GM21723 (cell line): Measurements from ENCODE around the gene HMGCLL1.

Source experiments
- ATAC-seq: cut with Tn5 transposase; IDR thresholded peaks from one replicate; pipeline ENCODE4 v1.9.1; 2021; ENCODE audit warnings: mild to moderate bottlenecking, moderate library complexity; ENCODE audit not compliant: unreplicated experiment

Gene HMGCLL1

DNA sequence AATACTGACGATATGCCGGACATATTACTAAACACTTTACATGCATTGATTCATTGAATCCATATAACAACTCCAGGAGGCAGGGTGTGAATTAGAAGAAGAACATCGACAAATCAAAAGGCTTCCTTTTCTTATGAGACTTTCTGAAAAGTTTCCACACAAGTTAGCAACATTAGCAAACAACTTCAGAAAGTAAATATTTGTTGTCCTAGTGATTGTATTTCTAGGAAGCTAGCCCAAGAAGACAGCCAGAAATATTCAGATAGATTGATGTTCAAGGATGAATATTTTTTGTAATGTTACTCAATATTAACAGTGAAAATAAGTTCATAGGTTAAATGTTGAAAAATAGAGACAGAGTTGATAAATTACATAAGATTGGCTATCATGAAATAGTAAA lies 131.1 kb downstream of the HMGCLL1 start:
- ATAC-seq = no peak

GRCh38 chr6:55445648-55446204 lies 133.3 kb downstream of the HMGCLL1 start:
- ATAC-seq = no peak

GRCh38 chr6:55443238-55444134 lies 135.5 kb downstream of the HMGCLL1 start:
- no peak for ATAC-seq

DNA sequence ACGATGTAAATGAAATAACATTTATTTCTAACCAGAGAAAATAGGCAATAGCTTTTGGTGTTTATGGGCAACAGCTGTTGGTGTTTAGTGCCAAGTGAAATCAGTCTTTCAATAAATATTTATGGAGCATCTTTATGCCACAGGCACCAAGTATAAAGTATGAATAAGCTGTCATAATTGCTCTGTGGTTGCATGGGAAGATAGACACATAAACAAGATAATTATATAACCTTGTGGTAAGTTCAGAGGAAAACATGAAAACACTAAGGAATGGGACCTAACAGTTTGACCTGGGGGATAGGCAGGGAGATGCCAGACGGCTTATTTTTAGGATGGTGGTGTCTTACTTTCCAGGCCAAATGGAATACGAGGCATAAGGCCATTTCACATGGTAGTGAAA lies 140.8 kb downstream of the HMGCLL1 start:
- ATAC-seq = no peak

DNA sequence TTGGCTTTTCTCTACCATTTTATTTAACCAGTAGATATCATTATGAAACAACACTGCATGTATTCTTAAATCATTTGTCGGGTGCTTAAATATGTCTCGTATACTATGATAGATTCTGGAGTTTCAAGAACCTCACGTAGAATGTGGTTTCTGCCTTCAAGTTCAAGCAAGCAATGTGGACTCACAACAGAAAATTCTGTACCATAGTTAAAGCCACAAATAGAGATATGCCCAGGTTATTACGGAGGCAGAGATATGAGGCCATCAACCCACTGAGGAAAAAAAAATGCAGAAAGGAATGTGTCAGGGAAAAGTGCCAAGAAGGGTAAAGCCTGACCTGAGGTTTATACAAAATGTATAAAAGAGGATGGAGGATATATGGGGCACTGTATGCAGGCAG lies 141.9 kb downstream of the HMGCLL1 start:
- no peak for ATAC-seq

DNA sequence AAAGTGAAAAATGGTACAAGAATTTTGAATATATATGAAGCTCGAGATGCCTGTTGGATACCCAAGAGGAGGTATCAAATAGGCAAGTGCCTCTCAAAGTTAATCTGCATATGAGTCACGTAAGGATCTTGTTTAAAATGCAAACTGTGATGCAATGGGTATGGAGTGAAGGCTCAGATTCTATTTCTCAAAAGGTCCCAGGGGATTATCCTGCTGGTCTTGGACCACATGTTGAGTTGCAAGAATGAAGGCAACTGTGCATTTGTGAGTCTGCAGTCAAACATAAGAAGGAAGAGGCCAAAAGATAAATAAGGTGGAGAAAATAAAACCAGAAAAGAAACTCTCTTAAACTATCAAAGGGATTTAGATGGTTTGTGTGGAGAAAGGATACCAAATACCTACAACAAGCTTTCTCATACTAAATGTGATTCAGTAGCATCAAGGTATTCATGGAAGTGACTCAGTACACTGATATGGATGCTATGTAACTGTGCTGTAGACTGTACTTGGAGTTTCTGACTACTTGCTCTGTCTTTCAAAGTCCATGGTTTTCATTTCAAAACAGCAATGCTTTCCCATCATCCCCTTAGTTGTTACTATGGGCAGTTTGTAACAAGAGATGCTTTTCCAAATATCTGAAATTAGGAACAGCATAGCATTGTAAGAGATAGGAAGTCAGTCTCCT lies 145.4 kb downstream of the HMGCLL1 start:
- ATAC-seq = no peak

DNA sequence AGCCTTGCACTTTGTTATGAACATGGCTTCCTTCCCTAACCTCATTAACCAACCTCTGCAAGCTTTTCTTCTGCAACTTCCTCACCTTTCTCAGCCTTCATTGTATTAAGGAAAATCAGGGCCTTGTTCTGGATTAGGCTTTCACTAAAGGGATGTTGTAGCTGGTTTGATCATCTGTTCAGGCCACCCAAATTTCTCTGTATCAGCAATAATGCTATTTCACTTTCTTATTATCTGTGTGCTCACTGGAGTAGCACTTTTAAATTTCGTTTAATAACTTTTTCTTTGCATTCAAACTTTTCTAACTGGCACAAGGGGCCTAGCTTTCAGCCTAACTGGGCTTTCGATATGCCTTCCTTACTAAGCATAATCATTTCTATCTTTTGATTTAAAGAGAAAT lies 155.1 kb downstream of the HMGCLL1 start:
- no peak for ATAC-seq

DNA sequence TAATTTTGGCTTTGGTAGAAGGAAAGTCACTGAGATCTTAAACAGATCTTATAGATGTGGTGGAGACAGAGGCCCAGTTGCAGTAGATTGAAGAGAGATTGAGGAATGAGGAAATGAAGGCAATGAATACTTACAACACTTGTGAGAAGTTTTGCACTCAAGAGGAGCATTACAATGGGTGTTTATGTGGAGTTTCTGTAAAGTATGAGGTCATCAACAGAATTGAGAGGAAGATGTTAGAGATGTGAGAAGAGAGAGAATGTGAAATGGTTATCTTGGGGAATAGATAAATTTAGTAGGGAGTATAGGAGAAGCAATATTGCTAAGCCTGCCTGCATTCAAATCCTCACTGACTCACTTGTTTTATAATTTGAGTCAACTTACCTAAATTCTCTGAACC lies 168.3 kb downstream of the HMGCLL1 start:
- no peak for ATAC-seq

- ATAC-seq = no peak
These were observed 173.3 kb downstream of the HMGCLL1 start for GRCh38 chr6:55405474-55406235.

DNA sequence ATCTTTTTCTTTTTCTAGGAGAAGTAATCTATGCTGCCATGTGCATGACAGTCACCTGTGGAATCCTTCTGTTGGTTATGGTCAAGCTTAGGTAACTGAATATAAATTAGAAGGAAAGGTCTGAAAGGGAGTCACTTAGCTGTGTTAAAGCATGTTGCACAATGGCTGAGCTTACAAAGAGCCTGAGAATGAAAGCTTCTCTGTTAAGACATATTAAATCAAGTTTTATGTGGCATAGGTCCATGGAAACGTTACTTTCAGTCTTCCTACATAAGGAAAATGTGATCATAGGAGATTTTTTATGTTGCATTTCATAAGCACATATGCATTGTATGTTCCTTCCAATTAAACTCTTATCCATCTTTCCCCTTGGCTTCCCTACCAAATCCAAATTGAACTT lies 179.6 kb downstream of the HMGCLL1 start:
- ATAC-seq = no peak

- no peak for ATAC-seq
These were observed 181.0 kb downstream of the HMGCLL1 start for GRCh38 chr6:55397986-55398385.

- ATAC-seq = no peak
These were observed 183.1 kb downstream of the HMGCLL1 start for GRCh38 chr6:55395871-55396270.

DNA sequence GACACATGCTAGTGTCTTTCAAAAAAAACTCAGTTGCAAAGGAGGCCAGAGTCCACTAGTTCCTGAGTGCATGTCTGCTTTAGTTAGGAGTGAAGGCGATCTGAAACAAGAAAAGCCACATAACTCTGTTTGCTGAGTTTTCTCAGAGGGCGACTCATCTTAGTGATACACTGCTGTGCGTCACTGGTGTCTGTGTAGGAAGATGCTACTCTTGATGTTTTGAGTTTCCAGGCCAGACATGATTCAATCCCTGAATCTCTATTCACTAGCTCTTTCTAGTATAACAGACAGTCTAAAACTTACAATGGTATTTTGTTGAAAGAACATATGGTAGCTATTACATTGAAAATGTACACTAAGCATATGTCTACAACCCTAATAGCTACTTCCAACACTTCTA lies 190.8 kb downstream of the HMGCLL1 start:
- ATAC-seq = no peak
